SIG-M5 (cell line): ENCODE data around the gene CALHM6.

ENCODE experiments used
- DNase-seq: peaks from one replicate; lab custom pipeline; 2025; lab: John Stamatoyannopoulos, UW

The CALHM6 gene

DNA sequence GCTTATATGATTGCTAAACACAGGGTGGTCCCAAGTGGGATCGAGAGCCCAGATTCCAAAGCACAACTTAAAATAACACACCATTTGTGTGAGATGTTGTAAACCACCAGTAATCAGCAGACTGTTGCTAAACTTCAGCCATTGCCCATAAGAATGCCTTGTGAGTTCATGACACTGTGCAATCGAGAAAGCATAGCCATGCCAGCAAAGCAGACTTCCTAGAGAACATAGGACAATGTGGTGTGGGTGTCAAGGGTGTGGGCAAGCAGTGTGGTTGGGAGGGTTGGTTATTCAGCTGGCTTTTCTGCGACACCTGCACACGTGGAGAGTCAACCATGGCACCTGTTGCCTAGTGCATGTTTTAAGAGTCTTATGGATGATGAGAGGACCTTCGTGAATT lies 16.1 kb upstream of the CALHM6 start:
- DNase-seq = no peak

DNA sequence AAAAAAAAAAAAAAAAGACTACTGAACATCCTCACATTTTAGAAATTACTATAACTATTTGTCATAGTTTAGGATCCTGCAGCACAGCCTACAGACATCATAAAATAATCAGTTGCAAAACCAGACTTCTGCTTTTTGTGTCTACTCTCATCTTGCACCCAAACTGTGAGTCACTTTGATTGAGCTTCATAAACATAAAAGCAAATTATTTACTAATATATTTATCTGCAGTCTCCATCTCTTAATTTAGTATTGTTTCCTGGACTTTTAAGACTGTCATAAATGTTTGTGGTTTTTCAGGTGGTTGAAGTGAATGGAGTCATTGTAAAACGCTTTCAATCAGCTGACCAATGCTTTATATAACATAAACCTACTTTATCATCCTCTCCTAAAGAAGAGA lies 14.8 kb upstream of the CALHM6 start:
- no peak for DNase-seq

DNA sequence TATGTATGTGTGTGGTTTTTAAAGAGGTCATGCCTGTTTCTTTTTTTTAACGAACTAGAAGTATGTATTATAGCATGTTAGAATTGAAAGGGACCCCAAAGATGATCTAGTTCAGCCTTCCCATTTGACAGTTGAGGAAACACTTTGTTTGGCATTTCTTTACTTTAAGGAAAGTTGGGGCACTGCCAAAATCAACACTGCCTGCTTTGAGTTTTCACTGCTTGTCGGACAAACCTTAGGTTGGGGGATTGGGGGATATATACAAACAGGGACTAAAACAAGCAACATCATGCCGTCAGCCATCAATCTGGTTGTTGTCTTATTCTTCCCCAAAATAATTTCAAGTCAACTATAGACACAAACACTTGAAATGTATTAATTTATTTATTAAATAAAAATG lies 14.1 kb upstream of the CALHM6 start:
- DNase-seq = no peak

DNA sequence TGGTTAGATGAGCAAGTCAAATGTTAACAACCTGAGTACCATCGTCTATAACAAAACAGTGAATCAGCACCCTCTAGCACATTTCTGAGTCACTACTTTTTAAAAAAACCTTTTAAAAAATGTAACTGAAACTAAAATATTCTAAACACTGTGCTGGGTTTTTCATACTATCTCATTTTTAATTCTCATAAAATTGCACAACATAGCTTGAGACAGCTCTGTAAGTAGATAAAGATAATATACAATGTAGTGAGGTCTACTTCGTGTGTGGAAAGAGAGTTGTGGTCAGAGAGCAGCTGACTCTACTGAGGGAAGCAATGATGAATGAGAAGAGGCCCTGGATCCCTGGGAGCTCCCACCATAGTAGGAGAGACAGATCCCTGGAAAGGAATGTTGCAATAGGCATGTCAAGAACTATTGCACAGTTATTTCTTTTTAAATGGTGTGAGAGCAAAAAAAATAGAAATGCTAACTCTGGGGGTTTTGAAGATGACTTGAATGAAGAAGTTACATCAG lies 13.6 kb upstream of the CALHM6 start:
- no peak for DNase-seq

DNA sequence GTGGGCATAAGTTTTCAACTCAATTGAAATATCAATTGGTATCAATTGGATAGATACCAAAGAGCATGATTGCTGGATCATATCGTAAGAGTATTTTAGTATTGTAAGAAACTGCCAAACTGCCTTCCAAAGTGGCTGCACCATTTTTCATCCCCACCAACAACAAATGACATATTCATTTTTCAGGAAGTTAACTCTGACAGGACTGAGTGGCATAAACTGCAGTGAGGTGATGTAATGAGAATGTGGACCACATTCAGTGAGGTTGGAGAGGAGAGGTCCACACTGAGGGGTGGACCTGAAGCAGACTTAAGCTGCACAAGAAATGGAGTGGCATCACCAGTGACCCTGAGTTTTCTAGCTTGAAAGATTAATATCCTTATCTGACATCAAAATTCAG lies 11.6 kb upstream of the CALHM6 start:
- DNase-seq = no peak

DNA sequence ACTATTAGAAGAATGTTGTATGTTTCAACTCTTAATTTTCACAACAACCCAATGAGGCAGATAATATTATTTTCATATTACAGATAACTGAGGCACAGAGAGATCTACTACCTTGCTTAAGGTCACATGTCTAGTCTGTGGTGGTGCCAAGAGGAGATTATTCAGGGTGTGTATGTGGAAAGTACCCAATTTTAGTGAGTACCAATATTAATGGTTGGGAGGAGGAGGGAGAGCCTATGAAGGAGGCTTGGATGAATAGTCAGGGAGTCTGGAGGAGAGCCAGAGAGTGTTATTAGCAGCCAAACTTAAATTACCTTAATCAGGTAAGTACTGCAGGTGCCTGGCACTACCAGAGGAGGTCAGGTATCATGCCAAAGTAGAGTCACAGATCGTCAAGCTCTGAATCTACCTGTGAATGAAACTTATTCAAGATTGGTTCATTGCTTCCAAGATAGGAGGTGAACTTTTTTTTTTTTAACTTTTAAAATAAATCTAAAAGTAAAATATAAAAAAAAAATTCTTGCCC lies 10.9 kb upstream of the CALHM6 start:
- DNase-seq = no peak

DNA sequence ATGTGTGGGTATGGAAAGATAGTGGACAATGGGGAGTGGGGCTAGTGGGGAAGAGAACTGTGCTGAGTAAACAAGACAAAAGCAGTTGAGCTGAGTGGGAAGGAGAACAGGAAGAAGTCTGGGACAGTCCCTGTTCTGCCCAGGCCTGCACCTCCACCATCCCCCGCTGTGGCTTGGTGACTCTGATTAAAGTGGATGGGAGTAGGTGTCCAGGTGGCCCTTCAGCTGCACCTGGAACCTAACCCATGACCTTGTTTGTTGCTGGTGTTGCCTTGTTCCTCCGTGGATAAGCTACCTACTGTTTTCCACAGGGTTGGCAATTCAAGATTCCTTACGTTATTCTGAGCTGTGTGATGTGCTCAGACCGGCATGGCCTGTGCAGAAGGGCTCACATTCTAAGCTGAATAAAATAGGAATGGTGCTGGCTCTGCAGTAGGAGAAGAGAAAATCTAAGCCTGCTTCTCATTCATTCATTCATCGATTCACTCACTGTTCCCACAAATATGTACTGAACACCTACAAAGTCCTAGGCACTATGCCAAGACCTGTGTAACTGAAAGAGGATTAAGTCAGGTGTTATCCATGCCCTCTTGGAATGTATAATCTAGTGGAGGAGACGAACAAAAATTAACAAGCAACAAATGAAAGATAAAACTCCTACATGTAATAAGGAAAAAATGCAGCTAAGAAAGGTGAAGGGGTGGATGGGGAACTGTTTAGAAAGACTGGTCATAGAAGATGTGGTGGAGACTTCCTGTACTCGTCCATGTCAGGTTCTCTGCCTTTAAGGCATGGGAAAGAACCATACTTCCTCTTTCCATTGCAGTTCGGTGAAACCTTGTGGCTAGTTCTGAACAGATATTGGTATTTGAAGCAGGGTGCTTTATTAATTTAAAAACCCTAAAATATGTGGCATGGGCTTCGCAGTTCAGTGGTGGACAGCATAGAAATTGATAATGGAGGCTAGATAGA lies 10.1 kb upstream of the CALHM6 start:
- peak; percentile 64 for DNase-seq

DNA sequence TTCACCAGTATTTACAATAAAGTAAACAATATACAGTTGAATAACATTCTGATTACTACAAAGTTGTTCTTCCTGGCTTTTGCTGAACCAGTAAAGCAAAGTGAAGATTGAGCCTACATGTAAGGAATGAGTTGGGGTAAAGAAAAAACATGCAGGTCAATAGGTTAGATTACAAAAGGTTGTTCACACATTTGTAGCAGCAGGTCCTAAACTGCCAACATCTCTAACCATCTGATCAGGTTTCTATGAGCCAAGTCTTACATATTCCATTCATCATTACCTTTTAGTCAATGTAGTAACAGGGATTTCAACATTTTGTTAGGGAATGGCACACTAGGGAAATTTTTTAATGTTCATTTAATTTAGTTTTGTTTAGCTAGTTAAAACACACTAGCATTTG lies 9.3 kb upstream of the CALHM6 start:
- DNase-seq = no peak

DNA sequence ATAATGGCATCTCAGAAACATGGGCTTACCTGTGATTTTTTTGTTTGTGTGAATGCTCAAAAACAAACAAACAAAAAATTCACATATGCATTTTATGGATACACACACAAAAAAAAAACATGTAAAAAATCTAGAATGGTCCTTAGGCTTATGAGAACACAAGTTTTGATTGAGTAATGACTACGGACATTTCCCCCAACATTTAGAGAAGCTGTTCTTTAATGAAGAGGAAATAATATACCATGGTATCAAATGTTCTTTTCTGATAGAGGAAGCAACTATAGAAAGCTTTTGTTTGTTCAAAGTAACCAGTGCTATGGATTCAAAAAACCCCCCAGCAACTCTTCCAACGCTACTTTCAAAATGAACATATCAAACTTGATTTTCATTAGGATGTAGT lies 8.6 kb upstream of the CALHM6 start:
- no peak for DNase-seq

DNA sequence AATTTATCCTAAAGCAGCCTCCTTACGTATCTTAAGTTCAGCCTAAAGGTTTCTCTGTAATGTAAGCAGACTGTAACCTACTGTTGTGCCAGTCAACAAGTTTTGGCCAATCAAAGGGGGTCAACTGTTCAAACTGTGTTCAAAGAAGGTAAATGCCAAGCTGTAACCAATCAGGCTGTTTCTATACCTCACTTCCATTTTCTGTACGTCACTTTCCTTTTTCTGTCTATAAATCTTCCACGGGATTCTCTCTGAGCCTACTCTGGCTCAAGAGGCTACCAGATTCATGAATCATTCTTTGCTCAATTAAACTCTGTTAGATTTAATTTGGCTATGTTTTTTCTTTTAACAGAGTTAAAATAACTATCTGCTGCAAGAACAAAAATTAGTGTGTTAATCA lies 5.1 kb upstream of the CALHM6 start:
- no peak for DNase-seq

DNA sequence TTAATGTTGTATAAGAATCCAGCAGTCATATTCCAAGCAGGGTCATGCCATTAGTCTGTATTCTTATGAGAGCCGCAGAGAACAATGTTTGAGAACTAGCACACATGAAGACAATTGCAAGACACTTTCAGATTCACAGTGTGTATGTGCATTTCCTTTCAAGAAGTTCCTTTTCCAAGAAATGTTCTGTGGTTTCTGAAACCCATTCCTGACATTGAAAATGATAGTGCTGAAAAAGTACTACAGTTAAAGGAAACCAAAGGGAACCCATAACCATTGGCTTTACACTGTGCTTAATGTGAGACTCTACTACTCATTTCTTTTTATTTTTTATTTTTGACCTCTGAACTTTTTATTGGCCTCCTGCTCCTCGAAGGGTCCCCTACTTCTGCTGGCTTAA lies 4.2 kb upstream of the CALHM6 start:
- DNase-seq = no peak

DNA sequence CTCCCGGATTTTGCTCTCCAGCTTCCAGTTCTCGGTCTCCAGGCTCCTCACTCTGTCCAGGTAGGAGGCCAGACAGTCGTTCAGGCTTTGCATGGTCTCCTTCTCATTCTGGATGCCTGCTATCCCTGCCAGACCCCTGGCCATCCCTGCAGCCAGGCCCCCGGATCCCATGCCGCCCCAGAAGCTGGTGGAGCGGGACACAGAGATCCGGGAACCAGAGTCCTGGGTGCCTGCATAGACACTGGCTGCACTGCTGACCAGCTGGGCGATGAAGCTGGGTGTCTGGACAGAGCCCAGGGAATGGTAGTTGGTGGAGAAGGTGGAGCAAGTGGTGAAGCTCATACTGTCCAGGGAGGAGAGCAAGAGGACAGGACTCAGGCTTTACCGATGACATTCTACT lies 2.9 kb upstream of the CALHM6 start:
- DNase-seq = no peak

DNA sequence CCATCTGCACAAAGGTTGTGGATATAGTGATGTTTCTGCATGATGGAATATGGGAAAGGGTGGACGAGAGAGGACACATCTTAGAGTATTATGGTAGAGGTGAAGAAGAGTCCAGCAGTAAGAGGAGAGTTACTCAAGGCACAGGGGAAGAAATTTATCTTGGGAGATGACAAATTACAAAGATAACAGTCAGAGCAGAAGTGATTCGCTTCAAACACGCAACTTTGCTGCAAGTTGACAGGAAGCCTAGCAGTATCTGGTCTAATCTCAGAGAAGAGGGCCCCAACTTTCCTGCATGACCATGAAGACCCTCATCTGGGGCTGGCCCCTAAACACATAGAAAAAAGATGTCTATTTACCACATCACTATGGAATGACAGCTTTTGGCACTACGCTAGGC lies 1.2 kb upstream of the CALHM6 start:
- DNase-seq = no peak

DNA sequence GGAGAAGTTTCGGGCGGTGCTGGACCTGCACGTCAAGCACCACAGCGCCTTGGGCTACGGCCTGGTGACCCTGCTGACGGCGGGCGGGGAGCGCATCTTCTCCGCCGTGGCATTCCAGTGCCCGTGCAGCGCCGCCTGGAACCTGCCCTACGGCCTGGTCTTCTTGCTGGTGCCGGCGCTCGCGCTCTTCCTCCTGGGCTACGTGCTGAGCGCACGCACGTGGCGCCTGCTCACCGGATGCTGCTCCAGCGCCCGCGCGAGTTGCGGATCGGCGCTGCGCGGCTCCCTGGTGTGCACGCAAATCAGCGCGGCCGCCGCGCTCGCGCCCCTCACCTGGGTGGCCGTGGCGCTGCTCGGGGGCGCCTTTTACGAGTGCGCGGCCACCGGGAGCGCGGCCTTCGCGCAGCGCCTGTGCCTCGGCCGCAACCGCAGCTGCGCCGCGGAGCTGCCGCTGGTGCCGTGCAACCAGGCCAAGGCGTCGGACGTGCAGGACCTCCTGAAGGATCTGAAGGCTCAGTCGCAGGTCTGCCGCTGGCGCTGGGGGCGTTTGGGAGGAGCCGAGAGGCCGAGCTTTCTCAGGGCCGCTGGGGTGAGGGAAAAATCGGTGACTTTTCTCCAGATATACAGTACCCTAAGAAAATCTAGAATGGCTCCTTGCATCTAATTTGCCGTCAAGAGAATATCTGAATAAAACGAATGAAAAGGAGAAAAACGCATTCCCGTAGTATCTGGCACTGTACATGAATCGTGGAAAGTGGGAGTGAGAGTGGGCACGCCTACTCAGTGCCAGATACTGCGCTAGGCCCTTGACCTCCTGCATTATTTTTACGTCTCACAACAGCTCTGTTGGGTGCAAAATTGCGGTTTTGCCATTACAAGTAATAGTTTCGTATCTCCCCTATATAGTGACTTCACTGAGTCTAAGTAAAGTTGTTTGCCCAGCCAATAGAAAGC lies 1.0 kb downstream of the CALHM6 start:
- no peak for DNase-seq

DNA sequence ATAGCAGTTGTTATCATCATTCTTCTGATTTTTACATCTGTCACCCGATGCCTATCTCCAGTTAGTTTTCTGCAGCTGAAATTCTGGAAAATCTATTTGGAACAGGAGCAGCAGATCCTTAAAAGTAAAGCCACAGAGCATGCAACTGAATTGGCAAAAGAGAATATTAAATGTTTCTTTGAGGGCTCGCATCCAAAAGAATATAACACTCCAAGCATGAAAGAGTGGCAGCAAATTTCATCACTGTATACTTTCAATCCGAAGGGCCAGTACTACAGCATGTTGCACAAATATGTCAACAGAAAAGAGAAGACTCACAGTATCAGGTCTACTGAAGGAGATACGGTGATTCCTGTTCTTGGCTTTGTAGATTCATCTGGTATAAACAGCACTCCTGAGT lies 2.1 kb downstream of the CALHM6 start:
- no peak for DNase-seq

DNA sequence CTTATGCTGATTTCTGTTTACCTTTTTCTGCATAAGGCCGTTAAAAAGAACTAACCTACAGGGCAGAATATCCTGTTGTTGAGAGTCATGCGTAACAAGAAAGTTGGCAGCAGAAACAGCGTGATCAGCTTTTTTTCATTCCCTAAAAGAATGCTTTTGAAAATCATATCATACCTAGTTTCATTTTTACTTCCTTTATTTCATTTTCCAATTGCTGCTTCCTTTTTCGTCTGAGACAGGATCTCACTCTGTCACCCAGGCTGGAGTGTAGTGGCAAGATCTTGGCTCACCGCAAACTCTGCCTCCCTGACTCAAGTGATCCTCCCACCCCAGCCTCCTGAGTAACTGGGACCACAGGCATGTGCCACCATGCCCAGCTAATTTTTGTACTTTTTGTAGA lies 4.1 kb downstream of the CALHM6 start:
- DNase-seq = peak; percentile 6

DNA sequence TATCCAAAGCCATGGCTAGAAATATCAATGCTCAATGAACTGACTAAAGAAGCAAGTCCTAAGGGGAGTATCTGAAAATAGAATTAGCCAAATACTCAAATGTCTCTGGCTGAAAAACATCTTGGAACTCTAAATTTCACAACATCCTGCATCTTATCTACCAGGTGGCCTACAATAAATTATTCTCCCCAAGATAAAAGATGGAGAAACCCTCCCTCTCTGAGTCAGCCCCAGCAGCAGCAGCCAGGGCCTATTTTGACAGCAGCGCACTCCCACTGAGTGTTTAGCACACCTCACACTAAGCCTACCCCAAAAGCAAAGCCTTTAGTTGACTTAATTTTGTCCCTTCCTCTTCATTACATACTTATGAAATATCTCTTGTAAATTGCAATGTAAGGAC lies 5.9 kb downstream of the CALHM6 start:
- DNase-seq = no peak

DNA sequence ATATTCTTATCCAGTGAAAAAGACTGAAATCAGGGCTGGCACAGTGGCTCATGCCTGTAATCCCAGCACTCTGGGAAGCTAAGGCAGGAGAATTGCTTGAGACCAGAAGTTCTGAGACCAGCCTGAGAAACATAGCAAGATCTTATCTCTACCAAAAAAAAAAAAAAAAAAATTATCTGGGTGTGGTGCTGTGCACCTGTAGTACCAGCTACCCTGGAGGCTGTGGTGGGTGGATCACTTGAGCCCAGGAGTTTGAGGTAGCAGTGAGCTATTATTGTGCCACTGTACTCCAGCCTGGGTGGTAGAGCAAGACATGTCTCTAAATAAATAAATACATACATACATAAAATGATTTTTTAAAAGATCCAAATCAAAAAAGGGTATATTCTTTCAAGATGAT lies 6.3 kb downstream of the CALHM6 start:
- no peak for DNase-seq

DNA sequence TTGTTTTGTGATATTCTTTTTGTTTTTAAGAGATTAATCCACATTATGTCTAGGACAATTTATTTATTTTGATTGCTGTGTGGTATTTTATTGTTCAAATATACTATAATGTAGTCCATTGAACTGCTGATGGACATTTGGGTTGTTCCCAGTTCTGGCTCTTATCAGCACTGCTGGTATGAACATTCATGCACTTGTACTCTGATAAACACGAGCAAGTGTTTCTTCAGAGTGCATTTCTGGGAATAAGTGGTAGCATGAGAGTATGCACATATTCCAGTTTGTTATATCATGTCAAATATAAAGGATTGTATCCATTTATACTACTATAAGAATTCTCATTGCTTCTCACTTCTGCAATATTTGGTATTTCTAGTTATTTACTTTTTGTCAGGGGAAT lies 7.1 kb downstream of the CALHM6 start:
- no peak for DNase-seq

DNA sequence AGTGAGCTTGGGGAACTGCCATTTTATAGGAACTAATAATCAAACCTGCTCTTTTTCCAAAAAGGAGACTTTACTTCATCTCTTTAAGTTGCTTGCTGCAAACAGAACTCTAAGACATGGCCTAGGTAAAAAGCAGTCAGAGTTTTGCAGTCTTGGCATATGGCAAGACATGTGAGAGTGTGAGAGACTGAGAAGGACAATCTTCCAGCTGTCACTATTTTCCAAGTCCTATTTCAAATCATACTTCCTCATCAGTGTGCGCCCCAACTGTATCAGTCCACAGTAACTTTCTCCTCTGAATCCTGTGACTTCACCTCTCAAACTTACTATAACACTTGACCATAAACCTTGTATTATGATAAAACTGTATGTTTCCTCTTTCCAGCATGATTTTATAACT lies 10.4 kb downstream of the CALHM6 start:
- no peak for DNase-seq

DNA sequence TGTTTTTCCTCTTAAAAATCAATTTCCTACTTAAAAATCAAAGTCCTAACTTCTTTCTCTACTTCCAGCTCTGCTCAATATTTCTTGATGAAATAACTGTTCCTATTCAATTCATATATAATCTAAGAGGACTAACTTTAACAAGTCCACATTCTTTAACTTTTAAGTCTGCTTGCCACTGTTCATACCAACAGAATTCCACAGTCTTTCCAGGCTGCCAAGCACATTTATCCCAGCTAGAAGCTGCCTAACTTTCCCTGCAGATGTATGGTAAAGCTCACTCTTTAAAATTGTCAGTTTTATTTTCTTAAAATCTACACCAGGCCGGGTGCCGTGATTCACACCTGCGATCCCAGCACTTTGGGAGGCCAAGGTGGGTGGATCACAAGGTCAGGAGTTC lies 11.5 kb downstream of the CALHM6 start:
- DNase-seq = no peak

DNA sequence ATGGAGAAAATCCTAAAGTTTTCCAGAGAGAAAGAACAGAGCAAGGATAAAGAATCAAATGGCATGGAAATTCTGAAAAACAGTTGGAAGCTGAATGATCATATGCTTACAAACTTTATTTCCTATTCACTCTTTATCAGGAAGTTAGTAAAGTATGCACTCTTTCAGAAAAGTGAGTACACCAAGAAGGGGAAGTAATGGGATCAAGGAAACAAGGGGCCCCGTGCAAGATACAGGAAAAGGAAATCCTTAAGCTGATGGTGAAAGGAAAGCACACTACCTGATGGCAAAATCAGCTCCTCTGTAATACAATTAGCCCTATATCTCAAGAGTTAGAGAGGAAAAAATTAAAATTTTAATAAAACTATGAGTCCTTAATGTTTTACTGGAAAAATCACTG lies 14.0 kb downstream of the CALHM6 start:
- no peak for DNase-seq
